ENCODE data around the gene IGSF3.
"Not testable (repeated sequence)": the region's sequence is repeated elsewhere in the genome, so short reads cannot be mapped to it uniquely, and the experiment has no call there.

The IGSF3 gene

GRCh38 chr1:116571215-116571919 lies 96.2 kb downstream of the IGSF3 start:
- H3K9me3 ChIP-seq (ENCODE audit: control insufficient read depth, low read length) = no peaks in the 10 kb centered on the region
- peak overlapping the region; percentile 77 for H3K4me3 ChIP-seq (ENCODE audit: low read length)
- no peaks in the 10 kb centered on the region for H3K36me3 ChIP-seq (ENCODE audit: control insufficient read depth, insufficient read depth, low read length)
- H3K27me3 ChIP-seq (ENCODE audit: control insufficient read depth, insufficient read depth, low read length) = no peaks in the 10 kb centered on the region
- peaks cover 23% of the 10 kb centered on the region for H3K4me1 ChIP-seq (ENCODE audit: control insufficient read depth, insufficient read depth, low read length)
- peak overlapping the region; percentile 94 for H3K9ac ChIP-seq (ENCODE audit: low read length)

- H3K9me3 ChIP-seq (ENCODE audit: control insufficient read depth, low read length) = no peaks in the 10 kb centered on the region
- H3K4me3 ChIP-seq (ENCODE audit: low read length) = peak within 1 kb of the TSS; percentile 77
- H3K27me3 ChIP-seq (ENCODE audit: control insufficient read depth, insufficient read depth, low read length) = no peaks in the 10 kb centered on the region
- H3K36me3 ChIP-seq (ENCODE audit: control insufficient read depth, insufficient read depth, low read length) = no peaks in the 10 kb centered on the region
- peaks cover 23% of the 10 kb centered on the region for H3K4me1 ChIP-seq (ENCODE audit: control insufficient read depth, insufficient read depth, low read length)
- H3K9ac ChIP-seq (ENCODE audit: low read length) = peak within 1 kb of the TSS; percentile 94
These were observed 96.9 kb downstream of the IGSF3 start, which contains the start of gene CD58 for GRCh38 chr1:116570358-116571214. Gene CD58 (minus strand): TSS chr1:116571026. CDS start chr1:116570972, 54 bp downstream.

- H3K27me3 ChIP-seq (ENCODE audit: control insufficient read depth, insufficient read depth, low read length) = no peaks in the 10 kb centered on the region
- peak overlapping the region; percentile 75 for H3K4me3 ChIP-seq (ENCODE audit: low read length)
- H3K36me3 ChIP-seq (ENCODE audit: control insufficient read depth, insufficient read depth, low read length) = no peaks in the 10 kb centered on the region
- H3K9ac ChIP-seq (ENCODE audit: low read length) = peak overlapping the region; percentile 94
- H3K4me1 ChIP-seq (ENCODE audit: control insufficient read depth, insufficient read depth, low read length) = peaks cover 23% of the 10 kb centered on the region
- H3K9me3 ChIP-seq (ENCODE audit: control insufficient read depth, low read length) = no peaks in the 10 kb centered on the region
These were observed 97.7 kb downstream of the IGSF3 start for GRCh38 chr1:116569776-116570357.

- H3K27me3 ChIP-seq (ENCODE audit: control insufficient read depth, insufficient read depth, low read length) = no peaks in the 10 kb centered on the region
- no peaks in the 10 kb centered on the region for H3K9me3 ChIP-seq (ENCODE audit: control insufficient read depth, low read length)
- H3K36me3 ChIP-seq (ENCODE audit: control insufficient read depth, insufficient read depth, low read length) = no peaks in the 10 kb centered on the region
- H3K9ac ChIP-seq (ENCODE audit: low read length) = no peak overlapping the region
- no peak overlapping the region for H3K4me3 ChIP-seq (ENCODE audit: low read length)
- H3K4me1 ChIP-seq (ENCODE audit: control insufficient read depth, insufficient read depth, low read length) = peaks cover 23% of the 10 kb centered on the region
These were observed 98.2 kb downstream of the IGSF3 start for GRCh38 chr1:116569381-116569670.

- Histone ChIP-seq H3K9ac (ENCODE audit: low read length) (no peak overlapping the region), H3K4me3 (ENCODE audit: low read length) (no peak overlapping the region)
These were observed 98.7 kb downstream of the IGSF3 start for GRCh38 chr1:116568662-116569380.

GRCh38 chr1:116567790-116568661 lies 99.5 kb downstream of the IGSF3 start:
- H3K27me3 ChIP-seq (ENCODE audit: control insufficient read depth, insufficient read depth, low read length) = no peaks in the 10 kb centered on the region
- no peaks in the 10 kb centered on the region for H3K36me3 ChIP-seq (ENCODE audit: control insufficient read depth, insufficient read depth, low read length)
- no peak overlapping the region for H3K4me3 ChIP-seq (ENCODE audit: low read length)
- H3K9ac ChIP-seq (ENCODE audit: low read length) = no peak overlapping the region
- H3K9me3 ChIP-seq (ENCODE audit: control insufficient read depth, low read length) = no peaks in the 10 kb centered on the region
- peaks cover 18% of the 10 kb centered on the region for H3K4me1 ChIP-seq (ENCODE audit: control insufficient read depth, insufficient read depth, low read length)

More at GRCh38 chr1:116568662-116569380, 98.7 kb downstream of the IGSF3 start:
- Histone ChIP-seq H3K9me3 (ENCODE audit: control insufficient read depth, low read length) (no peaks in the 10 kb centered on the region), H3K36me3 (ENCODE audit: control insufficient read depth, insufficient read depth, low read length) (no peaks in the 10 kb centered on the region), H3K4me1 (ENCODE audit: control insufficient read depth, insufficient read depth, low read length) (peaks cover 21% of the 10 kb centered on the region), H3K27me3 (ENCODE audit: control insufficient read depth, insufficient read depth, low read length) (no peaks in the 10 kb centered on the region)

- no peak overlapping the region for H3K9ac ChIP-seq (ENCODE audit: low read length)
- H3K4me1 ChIP-seq (ENCODE audit: control insufficient read depth, insufficient read depth, low read length) = peaks cover 11% of the 10 kb centered on the region
- H3K27me3 ChIP-seq (ENCODE audit: control insufficient read depth, insufficient read depth, low read length) = no peaks in the 10 kb centered on the region
- no peak overlapping the region for H3K4me3 ChIP-seq (ENCODE audit: low read length)
- no peaks in the 10 kb centered on the region for H3K9me3 ChIP-seq (ENCODE audit: control insufficient read depth, low read length)
- no peaks in the 10 kb centered on the region for H3K36me3 ChIP-seq (ENCODE audit: control insufficient read depth, insufficient read depth, low read length)
These were observed 102.3 kb downstream of the IGSF3 start for GRCh38 chr1:116565222-116565621.

- H3K9me3 ChIP-seq (ENCODE audit: control insufficient read depth, low read length) = no peaks in the 10 kb centered on the region
- peaks cover 4% of the 10 kb centered on the region for H3K4me1 ChIP-seq (ENCODE audit: control insufficient read depth, insufficient read depth, low read length)
- no peaks in the 10 kb centered on the region for H3K27me3 ChIP-seq (ENCODE audit: control insufficient read depth, insufficient read depth, low read length)
- no peak overlapping the region for H3K9ac ChIP-seq (ENCODE audit: low read length)
- H3K36me3 ChIP-seq (ENCODE audit: control insufficient read depth, insufficient read depth, low read length) = no peaks in the 10 kb centered on the region
- H3K4me3 ChIP-seq (ENCODE audit: low read length) = no peak overlapping the region
These were observed 103.1 kb downstream of the IGSF3 start for GRCh38 chr1:116564426-116564825.

GRCh38 chr1:116562465-116562864 lies 105.1 kb downstream of the IGSF3 start:
- not testable (repeated sequence) for H3K36me3 ChIP-seq (ENCODE audit: control insufficient read depth, insufficient read depth, low read length); H3K9me3 ChIP-seq (ENCODE audit: control insufficient read depth, low read length); H3K9ac ChIP-seq (ENCODE audit: low read length); H3K4me3 ChIP-seq (ENCODE audit: low read length); H3K4me1 ChIP-seq (ENCODE audit: control insufficient read depth, insufficient read depth, low read length); H3K27me3 ChIP-seq (ENCODE audit: control insufficient read depth, insufficient read depth, low read length)

GRCh38 chr1:116561563-116561962 lies 106.0 kb downstream of the IGSF3 start:
- Histone ChIP-seq H3K4me1 (ENCODE audit: control insufficient read depth, insufficient read depth, low read length) (peaks cover 10% of the 10 kb centered on the region), H3K36me3 (ENCODE audit: control insufficient read depth, insufficient read depth, low read length) (no peaks in the 10 kb centered on the region), H3K27me3 (ENCODE audit: control insufficient read depth, insufficient read depth, low read length) (no peaks in the 10 kb centered on the region), H3K9me3 (ENCODE audit: control insufficient read depth, low read length) (no peaks in the 10 kb centered on the region), H3K9ac (ENCODE audit: low read length) (no peak overlapping the region), H3K4me3 (ENCODE audit: low read length) (no peak overlapping the region)

Data from mucosa of stomach (tissue), 1 donor.